HG02943 (cell line): ENCODE data around the gene MOV10L1.

Experiments used
- ATAC-seq: cut with Tn5 transposase; IDR thresholded peaks from one replicate; pipeline ENCODE4 v1.9.1; 2021; ENCODE audit warnings: mild to moderate bottlenecking, low read depth, moderate library complexity; ENCODE audit not compliant: unreplicated experiment

Gene MOV10L1

DNA sequence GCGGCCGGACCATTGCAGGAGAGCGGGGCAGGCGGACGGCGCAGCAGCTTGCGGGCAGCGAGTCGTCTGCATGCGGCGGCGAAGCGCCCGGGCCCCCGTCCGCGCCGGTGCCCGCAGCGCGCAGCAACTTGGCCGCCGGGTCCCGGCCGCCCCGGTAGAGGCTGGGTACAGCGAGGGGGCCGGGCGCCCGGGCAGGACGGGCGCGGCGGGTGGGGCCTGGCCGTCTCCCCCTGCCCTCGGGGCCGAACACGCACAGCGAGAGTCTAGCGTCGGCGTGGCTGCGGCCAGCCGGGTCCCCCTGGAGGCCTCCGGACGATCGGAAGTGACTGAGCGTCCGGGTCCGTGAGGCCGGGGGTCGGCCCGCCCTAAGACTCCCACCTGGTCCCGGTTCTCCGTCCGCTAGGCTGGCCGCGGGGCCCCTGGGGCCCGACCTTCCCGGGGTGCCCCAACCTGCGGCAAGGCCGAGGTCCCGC, 95.1 kb downstream of the MOV10L1 start:
- no peak for ATAC-seq

DNA sequence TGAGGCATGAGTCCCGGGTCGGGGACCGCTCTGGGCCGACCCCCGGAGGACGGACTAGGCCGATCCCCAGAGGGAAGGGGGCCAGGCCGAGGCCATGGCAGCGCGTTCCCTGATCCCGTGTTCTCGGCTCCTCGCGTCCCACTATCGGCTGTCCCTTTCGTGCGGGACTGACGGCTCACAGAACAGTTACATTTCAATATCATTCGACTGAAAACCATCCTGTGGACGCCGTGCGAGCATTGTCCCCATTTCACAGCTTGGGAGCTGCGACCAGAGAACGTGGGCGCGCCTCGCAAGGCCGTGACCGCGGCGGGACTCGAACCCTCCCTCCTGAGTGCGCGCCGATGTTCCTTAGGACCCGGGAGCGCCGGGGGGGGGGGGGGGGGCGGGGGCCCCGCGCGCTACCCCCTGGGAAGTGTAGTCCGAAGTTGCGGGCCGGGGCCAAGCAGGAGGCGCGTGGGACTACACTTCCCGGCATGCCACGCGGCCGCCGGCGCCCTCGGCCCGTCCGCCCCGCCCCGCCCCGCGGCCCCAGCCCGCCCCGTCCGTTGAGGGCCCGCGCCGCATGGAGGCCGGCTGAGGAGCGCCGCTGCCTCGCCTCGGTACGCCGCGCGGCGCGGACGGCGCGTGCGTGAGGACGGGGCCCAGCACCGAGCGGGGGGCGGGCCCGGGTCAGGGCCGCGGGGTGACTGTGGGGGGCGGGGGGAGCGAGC, 95.7 kb downstream of the MOV10L1 start, which contains the start of gene TRABD:
Gene TRABD (plus strand): TSS at position 539 of the 713 bp plus-strand sequence. CDS start 7,148 bp downstream, outside the sequence.
- peak; percentile 32 for ATAC-seq

DNA sequence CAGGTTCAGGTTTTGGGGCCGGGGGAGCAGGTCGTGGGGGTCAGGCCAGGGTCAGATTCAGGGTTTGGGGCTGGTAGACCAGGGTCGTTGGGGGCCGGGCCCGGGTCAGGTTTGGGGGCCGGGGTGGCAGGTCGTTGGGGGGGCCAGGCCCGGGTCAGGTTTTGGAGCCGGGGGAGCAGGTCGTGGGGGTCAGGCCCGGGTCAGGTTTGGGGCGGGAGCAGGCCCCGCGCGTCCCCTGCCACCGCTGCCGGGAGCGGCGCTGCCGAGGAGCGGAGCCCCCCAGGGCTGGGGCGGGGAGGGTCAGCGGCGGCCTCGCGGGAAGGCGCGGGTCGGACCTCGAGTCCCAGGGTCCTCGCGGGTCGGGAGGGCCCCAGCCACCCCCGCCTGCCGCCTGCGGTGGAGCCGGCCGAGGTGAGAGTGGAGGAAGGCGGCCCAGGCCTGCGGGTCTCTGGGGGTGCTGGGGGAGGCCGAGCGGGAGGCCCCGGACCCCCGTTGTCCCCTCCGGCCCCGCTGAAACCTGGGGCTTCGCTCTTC, 96.4 kb downstream of the MOV10L1 start:
- no peak for ATAC-seq

DNA sequence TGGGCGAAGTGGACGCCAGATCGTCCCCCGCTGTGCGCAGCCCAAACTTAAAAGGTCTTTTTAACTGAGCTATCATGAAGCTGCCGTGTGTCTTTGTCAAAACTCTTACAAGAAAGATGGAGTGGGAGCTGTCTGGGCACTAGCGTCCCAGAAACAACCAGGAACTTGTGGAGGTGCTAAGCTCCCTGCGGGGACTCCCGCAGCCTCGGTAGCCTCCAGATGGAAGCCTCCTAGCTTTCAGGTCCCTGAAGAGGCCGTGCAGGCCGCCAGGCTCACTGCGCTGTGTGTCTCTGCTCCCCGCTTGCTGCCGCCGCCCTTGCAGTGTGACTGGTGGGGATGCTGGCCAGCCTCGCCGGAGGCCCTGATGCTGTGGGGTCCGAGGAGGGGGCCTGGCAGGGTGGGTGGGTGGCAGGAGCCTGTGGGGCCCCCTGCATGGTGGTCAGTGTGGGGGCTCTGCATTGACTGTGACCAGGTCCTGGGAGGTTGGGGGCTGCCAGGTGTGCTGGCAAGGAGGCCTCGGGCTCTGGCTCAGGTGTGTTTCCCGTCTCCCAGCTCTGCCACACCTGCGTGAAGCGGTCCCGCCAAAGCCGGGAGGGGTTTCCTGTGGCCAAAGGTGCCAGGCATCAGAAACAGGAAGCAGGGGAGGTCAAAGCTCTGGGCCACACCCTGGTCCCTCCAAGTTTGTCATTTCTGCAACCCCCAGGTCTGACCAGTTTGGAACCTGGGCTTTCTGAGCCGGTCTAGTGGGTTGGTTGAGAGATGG, 97.1 kb downstream of the MOV10L1 start:
- no peak for ATAC-seq

DNA sequence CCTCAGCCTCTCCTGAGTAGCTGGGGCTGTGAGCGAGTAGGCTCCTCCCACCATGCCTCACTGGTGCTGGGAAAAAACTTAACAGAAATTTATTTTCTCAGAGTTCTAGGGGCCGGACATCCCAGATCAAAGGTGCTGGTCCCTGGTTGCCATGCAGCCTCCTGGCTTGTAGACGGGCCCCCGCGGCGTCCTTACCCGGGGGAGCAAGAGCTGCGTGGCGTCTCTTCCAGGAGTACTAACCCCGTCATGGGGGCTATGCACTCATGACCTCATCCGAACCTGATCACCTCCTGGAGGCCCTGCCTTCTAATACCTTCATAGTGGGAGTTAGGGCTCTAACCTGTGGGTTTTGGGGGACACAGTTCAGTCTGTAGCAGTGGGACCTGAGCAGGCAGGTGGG, 98.5 kb downstream of the MOV10L1 start:
- no peak for ATAC-seq

DNA sequence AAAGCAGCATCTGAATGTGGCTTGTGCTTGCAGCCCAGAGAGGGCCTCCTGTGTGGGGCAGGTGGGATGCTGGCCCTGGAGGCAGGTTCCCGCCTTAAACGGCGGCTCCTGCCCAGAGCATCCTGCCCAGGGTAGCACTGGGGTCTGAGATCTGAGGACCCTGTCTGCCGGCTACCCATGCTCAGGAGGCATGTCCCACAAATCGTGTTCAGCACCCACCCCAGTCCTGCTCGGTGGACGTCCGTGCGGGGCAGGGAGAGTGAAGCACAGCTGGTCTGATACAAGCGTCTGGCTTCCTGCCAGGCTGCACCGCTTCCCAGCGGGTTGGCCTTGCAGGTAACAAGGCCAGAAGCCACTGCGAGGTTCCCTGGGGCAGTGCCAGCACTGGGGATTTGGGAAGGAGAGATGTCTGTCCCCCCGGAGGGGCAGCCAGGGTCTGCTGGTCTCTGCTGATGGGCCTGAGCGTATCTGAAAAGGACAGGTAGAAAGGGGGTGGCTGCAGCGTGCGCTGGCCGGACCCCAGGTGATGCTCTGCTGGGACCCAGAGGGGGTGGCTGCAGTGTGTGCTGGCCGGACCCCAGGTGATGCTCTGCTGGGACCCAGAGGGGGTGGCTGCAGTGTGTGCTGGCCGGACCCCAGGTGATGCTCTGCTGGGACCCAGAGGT, 99.5 kb downstream of the MOV10L1 start:
- ATAC-seq, result no peak

DNA sequence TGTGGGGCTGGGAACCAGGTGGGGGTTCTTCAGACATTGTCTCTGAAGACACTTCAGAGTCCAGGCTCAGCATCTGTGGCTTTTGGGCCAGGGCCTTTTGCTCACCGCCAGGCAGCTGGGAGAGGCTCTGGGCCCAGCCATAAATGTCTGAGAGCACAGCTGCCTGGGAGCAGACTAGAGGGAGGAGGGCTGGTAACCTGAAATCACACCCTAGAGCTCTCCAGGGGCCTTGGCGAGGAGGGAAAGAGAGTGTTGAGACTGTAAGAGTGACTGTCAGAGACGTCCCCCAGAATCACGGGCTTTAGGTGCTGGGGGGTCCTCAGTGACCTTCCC, 100.0 kb downstream of the MOV10L1 start:
- ATAC-seq, result no peak

DNA sequence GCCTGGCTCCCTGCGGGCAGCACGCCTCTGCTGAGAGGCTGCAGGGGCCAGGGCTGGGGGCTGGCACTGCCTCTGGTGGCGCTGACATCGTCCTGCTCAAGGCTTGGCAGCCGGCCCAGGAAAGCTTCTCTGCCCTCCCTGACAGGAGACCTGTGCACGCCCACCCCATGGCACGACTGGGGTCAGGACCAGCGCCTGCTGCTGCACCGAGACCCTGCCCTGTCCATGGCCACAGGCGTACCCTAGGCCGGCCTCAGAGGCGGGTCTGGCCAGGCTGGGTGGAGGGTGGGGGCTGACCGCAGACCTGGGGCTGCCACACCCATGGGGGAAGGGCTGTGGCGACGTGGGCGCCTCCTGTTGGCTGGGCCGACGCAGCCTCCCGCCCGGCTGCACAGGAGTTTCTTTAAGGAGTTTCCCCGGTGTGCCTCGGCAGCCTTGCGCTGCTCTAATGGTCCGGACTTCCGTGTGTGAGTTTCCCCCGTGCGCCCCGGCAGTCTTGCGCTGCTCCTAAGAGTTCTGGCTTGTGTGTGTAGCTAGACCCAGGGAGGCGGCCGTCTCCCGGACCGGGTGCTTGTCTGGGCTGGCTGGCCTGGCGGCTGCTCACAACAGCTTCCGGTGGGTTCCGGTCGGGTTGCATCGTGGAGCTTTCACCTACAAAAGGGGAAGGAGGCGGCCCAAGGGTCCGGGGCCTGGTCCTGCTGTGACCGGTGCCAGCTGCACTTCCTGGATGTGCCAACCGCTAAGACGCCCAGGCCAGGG, 100.6 kb downstream of the MOV10L1 start:
- ATAC-seq, result peak; percentile 44

DNA sequence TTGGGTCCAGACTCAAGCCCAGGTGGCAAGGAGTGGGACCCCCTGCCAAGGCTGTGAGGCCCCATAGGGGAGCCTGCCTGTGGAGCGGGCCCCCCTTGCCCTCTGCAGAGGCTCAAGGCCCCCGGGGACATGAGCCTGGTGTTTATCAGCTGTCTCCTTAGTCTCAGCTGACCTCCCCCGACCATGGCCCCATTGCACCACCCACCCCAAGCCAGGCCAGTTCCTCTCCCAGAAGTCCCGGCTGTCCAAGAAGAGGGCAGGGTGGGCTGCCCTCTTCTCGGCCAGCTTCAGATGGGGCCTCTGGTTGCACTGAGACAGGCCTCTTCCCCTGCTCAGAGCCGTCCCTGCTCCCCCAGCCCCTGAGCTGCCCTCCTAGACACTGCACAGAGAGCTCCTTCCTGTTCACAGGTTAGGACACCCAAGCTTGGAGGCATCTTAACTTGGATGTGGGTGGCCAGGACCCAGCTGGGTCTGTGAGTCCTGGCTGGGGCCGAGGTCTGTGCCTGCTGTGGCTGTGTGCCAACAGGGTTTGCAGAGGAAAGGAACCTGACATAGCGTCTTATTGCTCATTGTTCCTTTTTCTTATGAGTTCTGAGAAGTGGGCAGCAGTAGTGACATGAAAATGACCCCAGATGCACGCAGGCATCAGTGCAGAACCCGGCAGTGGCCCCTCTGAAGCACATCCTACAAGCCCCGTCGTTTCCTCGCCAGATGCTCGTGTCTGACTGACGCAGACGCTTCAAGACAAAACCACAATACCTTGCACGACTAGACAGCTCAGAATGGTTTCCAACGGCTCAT, 101.3 kb downstream of the MOV10L1 start:
- ATAC-seq, result peak; percentile 25

DNA sequence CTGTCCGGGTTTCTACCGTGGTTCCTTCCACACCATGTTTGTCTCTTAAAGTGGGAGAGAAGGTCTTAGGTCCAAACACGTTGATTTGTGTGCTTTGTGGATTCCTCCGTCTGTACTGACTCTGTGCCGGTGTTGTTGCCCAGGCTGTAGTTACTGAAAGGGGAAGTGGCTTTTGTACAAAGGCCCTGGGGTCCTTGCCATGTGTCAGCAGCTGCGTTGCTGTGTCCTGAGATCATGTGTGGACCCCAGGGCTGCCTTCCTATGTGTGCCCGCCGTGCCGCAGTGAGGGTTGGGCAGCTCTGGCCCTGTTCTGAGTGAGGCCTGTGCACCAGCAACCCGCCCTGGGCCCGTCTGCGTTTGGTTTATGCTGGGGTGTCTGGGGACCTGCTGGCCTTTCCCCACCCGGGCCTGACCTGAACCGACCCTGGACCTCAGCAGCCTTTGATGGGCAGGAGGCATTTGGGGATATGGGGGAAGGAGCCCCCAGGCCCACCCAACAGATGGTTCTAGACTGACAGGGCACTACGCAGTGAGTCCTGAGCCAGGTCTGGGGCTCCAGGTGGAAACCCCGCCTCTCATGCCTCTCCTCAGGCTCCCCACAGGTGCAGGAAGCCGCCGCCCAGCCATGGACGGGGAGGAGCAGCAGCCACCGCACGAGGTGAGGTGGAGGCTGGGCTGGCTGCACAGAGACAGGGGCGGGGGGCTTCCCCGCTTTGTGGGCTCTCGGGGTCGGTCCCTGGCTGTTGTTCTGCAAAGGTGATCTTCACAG, 102.8 kb downstream of the MOV10L1 start:
- ATAC-seq, result no peak

DNA sequence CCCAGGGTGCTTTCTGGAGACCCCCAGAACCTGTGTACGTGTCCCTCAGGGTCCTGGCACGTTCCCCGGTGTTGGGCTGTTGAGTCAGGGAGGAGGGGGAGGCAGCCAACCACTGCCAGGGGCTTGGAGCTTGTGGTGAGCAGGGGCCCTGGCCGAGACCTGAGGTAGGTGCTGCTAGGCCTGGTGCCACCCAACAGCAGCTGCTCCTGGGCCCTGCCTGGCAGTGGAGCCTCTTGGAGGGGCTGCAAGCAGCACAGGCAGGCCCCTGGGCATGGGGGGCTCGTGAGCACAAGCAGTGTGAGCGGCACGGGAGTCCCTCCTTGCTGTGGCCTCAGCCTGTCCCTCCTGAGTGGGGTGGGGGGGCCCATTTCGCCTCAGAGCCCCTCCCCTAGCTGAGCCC, 103.8 kb downstream of the MOV10L1 start:
- ATAC-seq, result no peak

DNA sequence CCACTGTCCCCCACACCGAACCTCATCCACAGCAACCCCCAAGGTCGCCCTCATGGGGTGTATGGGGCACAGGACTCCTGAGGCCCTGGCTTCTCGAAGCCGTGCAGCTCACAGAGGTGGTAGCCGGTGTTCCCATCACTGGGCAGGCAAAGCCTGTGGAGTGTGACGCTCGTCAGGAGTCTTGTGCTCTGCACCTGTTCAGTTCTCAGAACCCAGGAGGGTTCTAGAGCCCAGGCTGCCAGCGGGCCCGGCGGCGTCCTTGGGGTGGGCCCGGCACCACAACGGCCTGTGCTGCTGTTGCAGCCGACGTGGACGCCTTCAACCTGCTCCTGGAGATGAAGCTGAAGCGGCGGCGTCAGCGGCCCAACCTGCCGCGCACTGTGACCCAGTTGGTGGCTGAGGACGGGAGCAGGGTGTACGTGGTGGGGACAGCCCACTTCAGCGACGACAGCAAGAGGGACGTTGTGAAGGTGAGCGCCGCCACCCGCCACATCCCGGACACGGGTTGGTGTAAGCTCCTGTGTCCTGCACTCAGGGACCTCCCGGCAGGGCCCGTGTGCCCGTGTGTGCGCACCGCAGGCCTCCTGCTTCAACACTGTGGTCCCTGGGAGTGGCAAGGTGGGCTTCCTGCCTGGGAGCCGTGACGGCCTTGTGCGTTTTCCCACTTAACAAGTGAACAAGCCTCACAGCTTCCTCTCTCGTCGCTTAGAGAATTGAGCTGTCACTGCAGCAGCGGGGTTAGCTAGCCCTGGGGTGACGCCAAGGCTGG, 104.4 kb downstream of the MOV10L1 start:
- ATAC-seq, result no peak

DNA sequence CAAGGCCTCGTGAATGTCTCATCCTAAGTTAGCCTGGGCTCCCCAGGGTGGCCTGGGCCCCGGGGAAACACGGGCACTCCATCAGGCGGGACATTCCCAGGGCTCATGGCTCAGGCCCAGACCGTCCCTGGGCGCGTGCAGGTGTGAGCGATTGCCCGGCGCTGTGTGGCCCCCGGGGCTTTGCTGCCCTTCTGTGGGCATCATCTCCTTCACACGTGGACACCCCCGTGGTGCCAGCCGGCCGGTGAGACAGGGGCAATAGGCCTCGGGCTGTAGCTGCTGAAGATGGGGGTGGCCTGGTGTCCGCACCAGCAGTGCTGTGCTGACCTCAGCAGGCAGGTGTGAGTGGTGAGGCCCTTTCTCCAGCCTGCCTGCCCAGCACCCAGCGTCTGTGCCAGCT, 106.5 kb downstream of the MOV10L1 start:
- ATAC-seq, result no peak

DNA sequence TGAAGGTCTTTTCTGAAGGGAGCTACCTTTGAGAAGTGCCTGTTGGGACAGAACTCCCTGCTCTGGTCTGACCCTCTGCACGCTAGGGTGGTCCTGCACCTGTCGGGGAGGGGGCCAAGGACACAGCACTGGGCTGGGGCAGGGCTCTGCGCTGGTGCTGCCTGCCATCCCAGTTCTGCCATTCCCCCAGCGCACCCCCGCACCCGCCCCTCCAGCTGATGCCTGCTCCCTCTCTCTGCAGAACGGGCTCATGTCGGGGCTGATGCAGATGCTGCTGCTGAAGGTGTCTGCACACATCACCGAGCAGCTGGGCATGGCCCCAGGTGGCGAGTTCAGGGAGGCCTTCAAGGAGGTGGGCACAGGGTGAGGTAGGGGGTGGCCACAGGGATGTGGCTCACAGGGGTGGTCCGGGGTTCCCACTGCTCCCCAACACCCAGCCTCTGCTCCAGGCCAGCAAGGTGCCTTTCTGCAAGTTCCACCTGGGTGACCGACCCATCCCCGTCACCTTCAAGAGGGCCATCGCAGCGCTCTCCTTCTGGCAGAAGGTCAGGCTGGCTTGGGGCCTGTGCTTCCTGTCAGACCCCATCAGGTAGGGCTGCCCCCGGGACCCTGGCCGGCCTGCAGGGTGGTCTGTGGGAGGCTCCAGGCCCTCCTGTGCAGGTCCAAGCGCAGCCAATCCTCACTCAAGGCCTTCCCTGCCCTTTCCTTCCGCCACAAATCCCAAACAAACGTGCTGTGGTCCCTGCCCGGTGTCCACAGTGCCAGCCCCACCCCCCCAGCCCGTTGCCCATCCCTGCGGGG, 107.4 kb downstream of the MOV10L1 start:
- ATAC-seq, result no peak

DNA sequence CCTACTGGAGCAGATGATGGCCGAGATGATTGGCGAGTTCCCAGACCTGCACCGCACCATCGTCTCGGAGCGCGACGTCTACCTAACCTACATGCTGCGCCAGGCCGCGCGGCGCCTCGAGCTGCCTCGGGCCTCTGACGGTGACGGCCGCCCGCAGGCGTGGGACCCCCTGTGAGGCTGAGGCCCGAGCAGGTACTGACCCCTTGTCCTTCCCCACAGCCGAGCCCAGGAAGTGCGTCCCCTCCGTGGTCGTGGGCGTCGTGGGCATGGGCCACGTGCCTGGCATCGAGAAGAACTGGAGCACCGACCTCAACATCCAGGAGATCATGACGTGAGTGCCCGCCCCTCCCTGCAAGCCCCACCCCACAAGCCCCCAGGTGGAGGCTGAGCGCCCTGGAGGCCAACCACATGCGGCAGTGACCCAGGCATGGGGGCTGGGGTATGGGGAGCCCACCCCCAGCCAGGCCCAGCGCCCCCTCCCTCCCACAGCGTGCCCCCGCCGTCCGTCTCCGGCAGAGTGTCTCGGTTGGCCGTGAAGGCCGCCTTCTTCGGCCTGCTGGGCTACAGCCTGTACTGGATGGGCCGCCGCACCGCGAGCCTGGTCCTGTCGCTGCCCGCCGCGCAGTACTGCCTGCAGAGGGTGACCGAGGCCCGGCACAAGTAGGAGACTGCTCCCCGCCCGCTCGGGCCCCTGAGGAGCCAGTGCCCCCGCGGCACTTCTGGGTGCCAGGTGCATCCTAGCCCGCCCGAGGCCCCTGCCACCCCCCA, 108.2 kb downstream of the MOV10L1 start:
- no peak for ATAC-seq

DNA sequence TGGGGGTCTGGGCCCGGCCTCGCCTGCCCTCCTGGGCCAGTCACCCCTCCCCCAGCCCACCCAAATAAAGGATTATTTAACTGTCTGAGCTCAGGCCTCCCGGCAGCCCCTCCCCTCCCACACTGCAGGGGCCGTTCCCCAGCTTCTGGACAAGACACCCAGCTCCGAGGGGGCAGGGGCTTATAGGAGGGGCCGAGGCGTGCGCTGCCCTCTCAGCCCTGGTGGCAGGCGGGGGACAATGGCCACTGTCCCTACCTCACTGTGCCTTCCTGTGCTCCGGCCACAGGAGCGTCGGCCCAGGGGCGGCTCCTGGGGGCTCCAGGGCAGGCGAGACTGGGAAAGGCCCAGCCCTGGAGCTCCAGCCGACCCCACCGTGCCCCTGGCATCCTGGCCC, 108.8 kb downstream of the MOV10L1 start:
- ATAC-seq, result no peak

DNA sequence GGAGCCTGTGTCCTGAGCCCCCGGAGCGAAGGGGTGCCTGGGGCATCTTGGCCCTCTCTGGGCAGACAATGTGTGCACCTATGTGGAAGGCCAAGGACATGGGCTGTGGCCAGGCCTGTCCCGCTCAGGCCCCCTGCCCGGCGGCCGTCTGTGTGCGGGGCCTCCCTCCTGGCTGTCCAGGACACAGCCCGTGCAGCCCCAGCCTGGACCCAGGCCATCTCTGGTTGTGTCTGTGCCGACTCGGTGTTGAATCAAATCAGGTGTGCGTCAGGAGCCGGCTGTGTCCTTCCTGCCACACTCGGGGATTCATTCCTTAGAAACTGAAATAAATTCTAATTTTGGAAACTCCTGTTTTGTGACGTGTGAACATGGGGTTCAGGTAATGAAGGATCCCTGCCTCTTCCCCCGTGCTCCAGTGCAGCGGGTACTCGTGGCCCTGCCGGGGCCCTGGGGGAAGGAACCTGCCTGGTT, 109.5 kb downstream of the MOV10L1 start:
- ATAC-seq, result no peak
